Activated T-cell treated with anti-CD3 and anti-CD28 coated beads, Interleukin-2, amount 50 U/mL, for 4 hours (primary cell): ENCODE data around the gene SPIC. TPM values are rescaled to one million over a fixed set of nuclear protein-coding genes. Genes with fewer than 3 reads are reported as not detected.
"Not testable (repeated sequence)": the region's sequence is repeated elsewhere in the genome, so short reads cannot be mapped to it uniquely, and the experiment has no call there.

ENCODE experiments used
- ATAC-seq, 2 donors: fragments of 200-7000 bp; cut with Tn5 transposase; one replicate each; pipeline ENCODE4 v1.10.0; 2021
- DNase-seq: peaks from one replicate; pipeline ENCODE4 v3.0.0-alpha.2; 2020
- H3K27me3 Mint-ChIP-seq: one replicate; pipeline ENCODE4 v1.8.0; 2021; ENCODE audit warnings: low read depth, mixed read lengths
- H3K36me3 Mint-ChIP-seq: one replicate; pipeline ENCODE4 v1.8.0; 2022; ENCODE audit warnings: mixed read lengths; ENCODE audit not compliant: insufficient read depth
- H3K4me1 Mint-ChIP-seq: one replicate; pipeline ENCODE4 v1.8.0; 2021; ENCODE audit warnings: low read depth, mixed read lengths
- H3K4me3 Mint-ChIP-seq: one replicate; pipeline ENCODE4 v1.8.0; 2021; ENCODE audit warnings: mild to moderate bottlenecking, moderate library complexity, mixed read lengths
- H3K9me3 Mint-ChIP-seq: one replicate; pipeline ENCODE4 v1.8.0; 2021; ENCODE audit warnings: mixed read lengths
- total RNA-seq, 3 donors: library from RNA; stranded (reverse); gene quantifications; one replicate each; pipeline ENCODE4 v1.2.1, GENCODE V29; 2021

SPIC gene
- not detected for total RNA-seq

DNA sequence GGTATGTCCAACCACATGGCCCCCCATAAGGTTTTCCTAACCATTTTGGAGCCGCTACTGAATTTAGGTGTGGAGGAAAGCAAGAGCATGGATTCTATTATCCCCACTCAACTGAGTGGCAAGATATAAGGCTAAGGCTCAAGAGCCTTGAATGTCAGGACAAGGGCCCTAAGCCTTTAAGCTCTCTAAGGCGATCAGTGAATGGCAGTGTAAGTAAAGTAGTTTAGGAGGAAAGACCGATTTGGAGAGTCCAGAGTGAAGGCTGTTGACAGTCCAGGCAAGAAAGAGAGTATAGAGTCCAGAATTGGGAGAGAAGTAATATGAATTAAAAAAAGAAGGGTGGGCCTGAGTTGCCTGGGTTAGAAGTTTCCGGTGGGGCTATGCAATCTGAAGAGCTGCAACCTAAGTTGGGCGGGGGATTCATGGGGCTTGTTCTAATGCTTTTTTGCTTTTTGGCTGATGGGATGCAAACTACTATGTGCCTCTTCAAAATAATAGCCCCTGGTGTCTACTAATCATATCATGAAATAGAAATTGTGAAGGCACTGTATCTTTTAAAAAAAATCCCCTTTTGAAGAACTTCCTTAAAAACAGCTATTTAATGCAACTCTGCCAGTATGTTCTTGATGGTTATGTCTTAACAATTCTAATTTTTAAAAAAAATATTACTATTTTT lies at the start of gene SPIC:
Gene SPIC (plus strand): TSS at position 626 of the 676 bp plus-strand sequence. CDS start 1,569 bp downstream, outside the sequence.
- no peaks in the 10 kb centered on the region for H3K36me3 Mint-ChIP-seq
- H3K4me3 Mint-ChIP-seq: no peak within 1 kb of the TSS
- no peaks in the 10 kb centered on the region for H3K27me3 Mint-ChIP-seq
- ATAC-seq (no peak), DNase-seq (no peak)
- no peaks in the 10 kb centered on the region for H3K9me3 Mint-ChIP-seq
- H3K4me1 Mint-ChIP-seq: no peaks in the 10 kb centered on the region

DNA sequence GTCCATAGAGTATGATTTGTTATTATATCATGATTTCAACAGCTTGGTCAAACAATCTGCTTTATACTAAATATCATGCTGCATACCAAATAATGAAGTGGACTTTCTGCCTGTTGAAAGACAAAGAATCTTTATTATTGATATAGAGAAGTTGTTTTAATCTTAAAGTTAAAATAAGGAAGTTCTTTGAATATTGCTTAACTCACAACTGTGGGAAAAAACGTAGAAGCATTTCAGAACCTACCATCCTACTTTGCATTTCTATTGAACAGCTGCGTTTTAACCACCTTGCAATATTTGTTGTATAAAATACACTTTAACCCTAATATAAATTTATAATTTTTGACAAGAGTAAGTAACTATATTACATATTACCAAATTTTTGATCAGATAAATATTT lies 44.7 kb upstream of the SPIC start:
- Mint-ChIP-seq H3K9me3 (no peaks in the 10 kb centered on the region), H3K4me1 (no peaks in the 10 kb centered on the region), H3K36me3 (no peaks in the 10 kb centered on the region), H3K27me3 (peaks cover 3% of the 10 kb centered on the region), H3K4me3 (no peak overlapping the region)
- no peak for DNase-seq
- no peak for ATAC-seq

- Mint-ChIP-seq H3K27me3 (peaks cover 5% of the 10 kb centered on the region), H3K4me3 (no peak overlapping the region), H3K4me1 (no peaks in the 10 kb centered on the region), H3K36me3 (no peaks in the 10 kb centered on the region), H3K9me3 (no peaks in the 10 kb centered on the region)
- ATAC-seq (no peak), DNase-seq (no peak)
Measured at GRCh38 chr12:101436136-101436535, 39.0 kb upstream of the SPIC start.

GRCh38 chr12:101439236-101439635 lies 35.9 kb upstream of the SPIC start:
- no peak for DNase-seq
- Mint-ChIP-seq H3K4me1 (no peaks in the 10 kb centered on the region), H3K27me3 (peaks cover 3% of the 10 kb centered on the region), H3K9me3 (no peaks in the 10 kb centered on the region), H3K4me3 (no peak overlapping the region), H3K36me3 (no peaks in the 10 kb centered on the region)
- ATAC-seq: no peak

- Mint-ChIP-seq H3K4me3 (no peak overlapping the region), H3K27me3 (peaks cover 2% of the 10 kb centered on the region), H3K9me3 (no peaks in the 10 kb centered on the region), H3K36me3 (no peaks in the 10 kb centered on the region), H3K4me1 (no peaks in the 10 kb centered on the region)
- DNase-seq (no peak), ATAC-seq (no peak)
Measured at GRCh38 chr12:101441461-101442224, 33.5 kb upstream of the SPIC start.

GRCh38 chr12:101455685-101456084 lies 19.5 kb upstream of the SPIC start:
- peaks cover 10% of the 10 kb centered on the region for H3K4me1 Mint-ChIP-seq
- DNase-seq (no peak), ATAC-seq (peak in 1 of 2 donors; percentile 66)
- no peaks in the 10 kb centered on the region for H3K36me3 Mint-ChIP-seq
- H3K9me3 Mint-ChIP-seq: peaks cover 4% of the 10 kb centered on the region
- no peaks in the 10 kb centered on the region for H3K27me3 Mint-ChIP-seq
- H3K4me3 Mint-ChIP-seq: peak overlapping the region; percentile 59

DNA sequence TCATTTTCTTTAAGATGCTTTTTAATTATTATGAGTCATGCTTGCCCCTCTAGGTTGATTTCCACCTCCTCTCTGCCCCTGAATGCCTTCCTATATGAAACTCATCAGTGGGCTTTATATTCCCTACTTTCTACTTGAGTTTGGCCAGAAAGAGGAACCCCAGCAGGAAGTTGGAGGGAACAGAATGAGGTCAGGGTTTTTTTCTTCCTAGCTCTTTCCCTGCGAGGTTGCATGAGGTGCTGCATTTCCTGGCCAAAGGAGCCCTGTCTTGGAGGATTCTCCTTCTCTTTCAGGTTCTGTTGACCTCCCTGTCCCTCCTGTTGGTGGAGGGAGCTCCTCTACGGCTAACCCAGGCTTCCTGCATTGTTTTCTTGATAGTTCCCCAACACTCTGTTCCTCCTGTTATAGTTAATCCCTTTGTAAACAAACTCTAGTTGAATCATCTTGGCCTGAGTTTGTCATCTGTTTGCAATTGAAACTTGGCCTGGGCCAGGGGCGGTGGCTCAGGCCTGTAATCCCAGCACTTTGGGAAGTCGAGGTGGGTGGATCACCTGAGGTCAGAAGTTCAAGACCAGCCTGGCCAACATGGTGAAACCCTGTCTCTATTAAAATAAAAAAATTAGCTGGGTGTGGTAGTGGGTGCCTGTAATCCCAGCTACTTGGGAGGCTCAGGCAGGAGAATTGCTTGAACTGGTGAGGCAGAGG lies 15.3 kb upstream of the SPIC start:
- no peaks in the 10 kb centered on the region for H3K36me3 Mint-ChIP-seq
- H3K4me3 Mint-ChIP-seq: no peak overlapping the region
- no peaks in the 10 kb centered on the region for H3K27me3 Mint-ChIP-seq
- DNase-seq (no peak), ATAC-seq (no peak)
- H3K4me1 Mint-ChIP-seq: peaks cover 10% of the 10 kb centered on the region
- H3K9me3 Mint-ChIP-seq: peaks cover 4% of the 10 kb centered on the region

DNA sequence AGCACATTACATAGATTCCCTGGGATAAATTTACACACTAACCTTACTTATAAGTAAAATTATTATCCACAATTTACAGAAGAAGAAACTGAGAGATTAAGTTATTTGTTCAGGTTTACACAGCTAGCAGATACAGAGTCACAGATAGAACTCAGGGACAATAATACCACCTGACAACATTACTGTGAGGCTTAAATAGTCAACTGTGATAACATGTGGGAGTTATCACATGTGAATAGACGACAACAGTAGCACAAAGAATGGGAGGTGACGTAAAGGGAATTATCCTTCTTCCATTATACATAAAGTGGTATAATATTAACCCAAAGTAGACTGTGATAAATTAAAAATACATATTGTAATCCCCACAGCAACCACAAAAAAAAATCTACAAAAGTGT lies 6.2 kb upstream of the SPIC start:
- no peaks in the 10 kb centered on the region for H3K4me1 Mint-ChIP-seq
- DNase-seq: no peak
- no peak overlapping the region for H3K4me3 Mint-ChIP-seq
- H3K9me3 Mint-ChIP-seq: no peaks in the 10 kb centered on the region
- H3K36me3 Mint-ChIP-seq: no peaks in the 10 kb centered on the region
- H3K27me3 Mint-ChIP-seq: no peaks in the 10 kb centered on the region
- ATAC-seq: no peak

- Mint-ChIP-seq H3K27me3 (no peaks in the 10 kb centered on the region), H3K9me3 (no peaks in the 10 kb centered on the region), H3K4me1 (no peaks in the 10 kb centered on the region), H3K36me3 (no peaks in the 10 kb centered on the region), H3K4me3 (no peak overlapping the region)
- DNase-seq: no peak
- ATAC-seq: no peak
Measured at GRCh38 chr12:101470939-101471338, 4.2 kb upstream of the SPIC start.

DNA sequence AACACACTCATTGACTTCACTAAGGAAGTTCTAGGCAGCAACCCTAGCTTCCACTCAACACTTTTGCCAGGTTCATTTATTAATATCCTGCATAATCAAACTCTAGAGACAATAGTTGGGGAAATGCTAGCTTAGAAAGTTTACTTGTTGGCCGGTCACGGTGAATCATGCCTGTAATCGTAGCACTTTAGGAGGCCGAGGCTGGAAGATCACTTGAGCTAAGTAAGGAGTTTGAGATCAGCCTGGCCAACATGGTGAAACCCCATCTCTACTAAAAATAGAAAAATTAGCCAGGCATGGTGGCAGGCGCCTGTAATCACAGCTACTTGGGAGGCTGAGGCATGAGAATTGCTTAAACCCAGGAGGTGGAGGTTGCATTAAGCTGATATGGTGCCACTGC lies 3.3 kb upstream of the SPIC start:
- H3K9me3 Mint-ChIP-seq, H3K4me1 Mint-ChIP-seq, H3K36me3 Mint-ChIP-seq, H3K27me3 Mint-ChIP-seq, ATAC-seq, DNase-seq, H3K4me3 Mint-ChIP-seq: not testable (repeated sequence)

- no peaks in the 10 kb centered on the region for H3K4me1 Mint-ChIP-seq
- DNase-seq (no peak), ATAC-seq (no peak)
- no peaks in the 10 kb centered on the region for H3K36me3 Mint-ChIP-seq
- no peaks in the 10 kb centered on the region for H3K9me3 Mint-ChIP-seq
- H3K27me3 Mint-ChIP-seq: no peaks in the 10 kb centered on the region
- no peak overlapping the region for H3K4me3 Mint-ChIP-seq
Measured at GRCh38 chr12:101474248-101474647, 888 bp upstream of the SPIC start.

GRCh38 chr12:101475751-101476305 lies 692 bp downstream of the SPIC start:
- DNase-seq (no peak), ATAC-seq (no peak)
- no peaks in the 10 kb centered on the region for H3K36me3 Mint-ChIP-seq
- no peak overlapping the region for H3K4me3 Mint-ChIP-seq
- no peaks in the 10 kb centered on the region for H3K4me1 Mint-ChIP-seq
- H3K9me3 Mint-ChIP-seq: no peaks in the 10 kb centered on the region
- H3K27me3 Mint-ChIP-seq: no peaks in the 10 kb centered on the region

GRCh38 chr12:101480849-101481248 lies 5.7 kb downstream of the SPIC start:
- H3K27me3 Mint-ChIP-seq: no peaks in the 10 kb centered on the region

GRCh38 chr12:101485021-101485420 lies 9.9 kb downstream of the SPIC start:
- no peak for ATAC-seq
- H3K27me3 Mint-ChIP-seq: peaks cover 4% of the 10 kb centered on the region
- no peak for DNase-seq
- H3K4me1 Mint-ChIP-seq: no peaks in the 10 kb centered on the region
- H3K4me3 Mint-ChIP-seq: no peak overlapping the region
- no peaks in the 10 kb centered on the region for H3K9me3 Mint-ChIP-seq
- H3K36me3 Mint-ChIP-seq: no peaks in the 10 kb centered on the region

More at GRCh38 chr12:101480849-101481248, 5.7 kb downstream of the SPIC start:
- DNase-seq (no peak), ATAC-seq (no peak)
- Mint-ChIP-seq H3K36me3 (no peaks in the 10 kb centered on the region), H3K4me1 (no peaks in the 10 kb centered on the region), H3K4me3 (no peak overlapping the region), H3K9me3 (no peaks in the 10 kb centered on the region)
